Fibroblast of mammary gland (primary cell): Measurements from ENCODE around the gene CERS6.

Experiments
- DNase-seq: peaks from one replicate; pipeline ENCODE4 v3.0.0-alpha.2; 2010; ENCODE audit warnings: low read depth
- H3K4me3 ChIP-seq: 2 replicates; pipeline ENCODE4 v1.5.1; 2011; ENCODE audit warnings: low read depth, mild to moderate bottlenecking, low read length, moderate library complexity; ENCODE audit not compliant: control insufficient read depth
- CTCF ChIP-seq: conservative IDR thresholded peaks from 2 replicates; pipeline ENCODE4 v1.5.1; 2011; ENCODE audit warnings: low read depth, low read length, inconsistent platforms; ENCODE audit not compliant: control insufficient read depth, insufficient read depth

Gene CERS6

DNA sequence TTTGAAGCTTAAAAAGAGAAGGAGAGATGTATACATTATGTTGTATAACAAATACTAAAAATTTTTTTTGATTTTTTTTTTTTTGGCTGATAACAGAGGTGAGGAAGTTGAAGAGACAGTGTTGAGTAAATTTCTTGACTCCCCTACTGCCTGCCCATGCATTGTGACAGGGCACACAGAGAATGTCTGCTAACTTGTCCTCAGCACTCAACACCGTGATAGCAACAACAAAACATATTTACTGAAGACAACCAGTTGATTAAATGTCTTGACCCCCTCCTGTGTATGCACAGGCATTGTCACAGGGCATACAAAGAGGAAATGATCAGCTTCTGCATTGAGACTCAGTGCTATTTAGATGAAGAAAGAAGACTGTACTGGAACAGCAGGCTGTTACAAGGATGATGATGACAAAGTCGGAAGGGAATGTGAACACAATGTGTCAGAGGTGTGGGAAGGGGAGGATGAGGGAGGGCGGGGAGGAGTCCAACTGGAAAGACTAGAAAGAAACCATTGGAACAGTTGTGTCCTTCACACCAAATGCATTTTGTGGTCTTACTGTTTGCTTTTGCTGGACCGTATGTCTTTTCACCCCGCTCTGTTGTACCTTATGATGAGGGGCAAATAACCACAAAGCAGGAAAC lies 89.5 kb downstream of the CERS6 start:
- DNase-seq: peak; percentile 93
- H3K4me3 ChIP-seq: no peak overlapping the region

GRCh38 chr2:168550670-168551069 lies 94.6 kb downstream of the CERS6 start:
- no peak overlapping the region for H3K4me3 ChIP-seq
- TF ChIP-seq CTCF: no peak
- DNase-seq: no peak

More for the DNA sequence above, 89.5 kb downstream of the CERS6 start:
- TF ChIP-seq CTCF: no peak

DNA sequence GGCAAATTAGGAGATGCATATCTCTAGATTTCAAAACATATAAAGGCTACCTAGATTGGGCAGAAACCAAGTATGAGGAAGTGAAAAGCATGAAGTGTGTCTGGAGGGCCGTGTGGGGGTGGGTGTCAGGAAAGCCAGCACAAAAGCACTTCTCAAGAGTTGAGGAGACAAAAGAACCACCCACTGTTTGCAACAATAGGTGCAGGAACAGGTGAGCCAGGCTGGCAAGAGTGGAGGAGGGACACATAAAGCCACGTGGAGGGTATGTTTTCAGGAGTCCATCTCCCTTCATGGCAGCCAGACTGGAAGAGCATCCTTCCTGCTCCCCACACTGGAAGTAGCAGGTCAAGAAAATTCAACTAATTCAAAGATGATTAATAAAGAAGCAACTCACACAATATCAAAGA lies 96.4 kb downstream of the CERS6 start:
- TF ChIP-seq CTCF: no peak
- no peak overlapping the region for H3K4me3 ChIP-seq
- no peak for DNase-seq

DNA sequence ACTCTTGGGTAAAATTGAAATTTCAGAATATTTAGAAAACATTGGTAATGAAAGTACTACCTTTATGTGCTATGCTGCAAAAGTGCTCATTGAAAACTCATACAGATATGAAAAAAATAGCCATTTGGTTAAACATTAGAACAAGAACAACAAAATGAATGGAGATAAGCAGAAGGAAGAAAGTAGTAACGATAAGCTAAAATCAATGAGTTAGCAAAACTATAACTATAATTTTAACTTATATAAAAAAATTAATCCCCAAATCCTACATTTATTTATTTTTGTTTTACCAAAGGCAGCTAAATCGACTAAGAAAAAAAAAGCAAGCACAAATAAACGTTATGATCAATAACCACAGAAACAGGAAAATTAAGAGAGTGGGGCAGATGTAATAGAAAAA lies 99.2 kb downstream of the CERS6 start:
- no peak overlapping the region for H3K4me3 ChIP-seq
- DNase-seq: no peak
- TF ChIP-seq CTCF: no peak

GRCh38 chr2:168559187-168559586 lies 103.1 kb downstream of the CERS6 start:
- H3K4me3 ChIP-seq: no peak overlapping the region
- peak; percentile 56 for DNase-seq
- no peak for TF ChIP-seq CTCF

GRCh38 chr2:168560817-168561499 lies 104.9 kb downstream of the CERS6 start:
- H3K4me3 ChIP-seq: no peak overlapping the region
- no peak for TF ChIP-seq CTCF
- DNase-seq: no peak
